ENCODE results near the gene INPP4A. TPM values are rescaled to one million over a fixed set of nuclear protein-coding genes. Genes with fewer than 3 reads are reported as not detected.

The INPP4A gene
- total and polyA plus RNA-seq, 2 donors (not counting 3 experiments of a cell fraction or from before 2014, with no cell fraction given), result 14.9 to 28.8 TPM

DNA sequence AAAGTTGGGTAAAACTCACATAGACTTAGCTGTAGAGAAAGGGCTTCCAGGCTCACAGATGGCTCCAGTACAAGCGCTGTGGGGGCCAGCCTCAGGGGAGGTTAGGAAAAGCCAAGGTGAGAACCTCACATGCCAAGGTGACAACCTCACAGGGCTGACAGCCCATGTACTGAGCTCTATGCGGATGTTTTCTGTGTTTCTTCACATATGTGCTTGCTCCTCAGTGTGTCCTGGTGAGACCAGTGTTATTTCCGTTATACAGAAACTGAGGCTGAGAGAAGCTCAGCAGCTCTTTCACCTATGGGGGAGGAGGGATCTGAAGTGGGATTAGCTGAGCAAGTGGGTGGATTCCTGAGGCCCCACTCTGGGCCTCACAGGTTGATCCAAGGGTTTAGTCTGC is 67.3 kb downstream of the INPP4A start:
- Histone ChIP-seq H3K4me2 (ENCODE audit: insufficient read depth, low read length) (no peak overlapping the region), H4K20me1 (replicated peaks; ENCODE audit: control insufficient read depth, extremely low read depth, insufficient read depth, low read length) (no peaks in the 10 kb centered on the region), H3K27ac (ENCODE audit: insufficient read depth, low read depth, low read length) (no peak overlapping the region), H3K36me3 (ENCODE audit: control insufficient read depth in 2 of 2, extremely low read depth in 1 of 2, insufficient read depth in 2 of 2, low read length in 2 of 2) (no peaks in the 10 kb centered on the region), H3K4me1 (ENCODE audit: control insufficient read depth, extremely low read depth, insufficient read depth, low read length) (no peaks in the 10 kb centered on the region), H3K79me2 (ENCODE audit: control insufficient read depth, insufficient read depth, low read length) (no peaks in the 10 kb centered on the region), H3K4me3 (replicated peaks in 1 of 3; ENCODE audit: insufficient read depth in 1 of 3, low read depth in 1 of 3, low read length in 3 of 3) (no peak overlapping the region), H3K9me1 (replicated peaks; ENCODE audit: control insufficient read depth, extremely low read depth, insufficient read depth, low read length) (no peaks in the 10 kb centered on the region), H3K9me3 (replicated peaks; ENCODE audit: control insufficient read depth, insufficient read depth, low read length) (no peaks in the 10 kb centered on the region), H3K27me3 (ENCODE audit: control insufficient read depth in 2 of 2, insufficient read depth in 2 of 2, low read length in 2 of 2) (no peaks in the 10 kb centered on the region), H2AFZ (ENCODE audit: low read depth, low read length) (no peak overlapping the region), H3K9ac (replicated peaks; ENCODE audit: extremely low read depth, insufficient read depth, low read length) (no peak overlapping the region)
- FAIRE-seq, result no peak
- intact Hi-C loops (cut with micrococcal nuclease), result no loop called here
- no peak for DNase-seq (ENCODE audit: low read depth, low spot score)
- no TSS peak for BruUV-seq (replicated peaks)
- POLR2A ChIA-PET, result no interaction called here
- CTCF ChIA-PET, result interaction anchor here (0.6 to 1.9 kb wide), 2 partner anchors 11 to 99 kb away, joined by 3 to 4 read pairs; no protein-coding TSS in a partner anchor
- TF ChIP-seq EZH2 (IDR thresholded peaks at IDR 0.05; ENCODE audit: borderline replicate concordance, low read depth, low read length, severe bottlenecking) (no peak), JUN (IDR thresholded peaks at IDR 0.05; ENCODE audit: borderline replicate concordance, insufficient read depth, insufficient read length, low read depth) (no peak), GATA2 (IDR thresholded peaks at IDR 0.05; ENCODE audit: insufficient read depth, insufficient read length, low read depth, low read length) (no peak), MYC (IDR thresholded peaks at IDR 0.05; ENCODE audit: low read depth, low read length) (no peak), POLR2A (IDR thresholded peaks at IDR 0.05; ENCODE audit: low read depth, low read length) (no peak), FOS (IDR thresholded peaks at IDR 0.05; ENCODE audit: borderline replicate concordance, insufficient read depth, low read length) (no peak), POLR2AphosphoS5 (IDR thresholded peaks at IDR 0.05; ENCODE audit: insufficient read depth, low read depth, low read length) (no peak)
- TF ChIP-seq, protein P1, sequence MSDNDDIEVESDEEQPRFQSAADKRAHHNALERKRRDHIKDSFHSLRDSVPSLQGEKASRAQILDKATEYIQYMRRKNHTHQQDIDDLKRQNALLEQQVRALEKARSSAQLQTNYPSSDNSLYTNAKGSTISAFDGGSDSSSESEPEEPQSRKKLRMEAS (IDR thresholded peaks at IDR 0.05; ENCODE audit: insufficient read depth, insufficient read length), result no peak
- TF ChIP-seq, protein P2, sequence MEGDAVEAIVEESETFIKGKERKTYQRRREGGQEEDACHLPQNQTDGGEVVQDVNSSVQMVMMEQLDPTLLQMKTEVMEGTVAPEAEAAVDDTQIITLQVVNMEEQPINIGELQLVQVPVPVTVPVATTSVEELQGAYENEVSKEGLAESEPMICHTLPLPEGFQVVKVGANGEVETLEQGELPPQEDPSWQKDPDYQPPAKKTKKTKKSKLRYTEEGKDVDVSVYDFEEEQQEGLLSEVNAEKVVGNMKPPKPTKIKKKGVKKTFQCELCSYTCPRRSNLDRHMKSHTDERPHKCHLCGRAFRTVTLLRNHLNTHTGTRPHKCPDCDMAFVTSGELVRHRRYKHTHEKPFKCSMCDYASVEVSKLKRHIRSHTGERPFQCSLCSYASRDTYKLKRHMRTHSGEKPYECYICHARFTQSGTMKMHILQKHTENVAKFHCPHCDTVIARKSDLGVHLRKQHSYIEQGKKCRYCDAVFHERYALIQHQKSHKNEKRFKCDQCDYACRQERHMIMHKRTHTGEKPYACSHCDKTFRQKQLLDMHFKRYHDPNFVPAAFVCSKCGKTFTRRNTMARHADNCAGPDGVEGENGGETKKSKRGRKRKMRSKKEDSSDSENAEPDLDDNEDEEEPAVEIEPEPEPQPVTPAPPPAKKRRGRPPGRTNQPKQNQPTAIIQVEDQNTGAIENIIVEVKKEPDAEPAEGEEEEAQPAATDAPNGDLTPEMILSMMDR (IDR thresholded peaks at IDR 0.05; ENCODE audit: extremely low read depth in 1 of 2, insufficient read depth in 1 of 2, low read depth in 1 of 2, low read length in 2 of 2), result no peak
- dilution Hi-C loops (cut with MboI; ENCODE audit: extremely low pct_ligation_motif_present, low sequenced_read_pairs), result no loop called here

Measured in endothelial cell of umbilical vein (primary cell).